Ovary (tissue), 9 donors: ENCODE measurements around the gene DDIT3. TPM values are rescaled to one million over a fixed set of nuclear protein-coding genes. Genes with fewer than 3 reads are reported as not detected.
"Not testable (repeated sequence)": the region's sequence is repeated elsewhere in the genome, so short reads cannot be mapped to it uniquely, and the experiment has no call there.

ENCODE experiments used
- DNase-seq, 5 donors: peaks; one replicate each; pipeline ENCODE4 v3.0.0-alpha.2; 2019 to 2020
- H3K27ac ChIP-seq, 2 donors: fragments of 200-600 bp; one replicate each; pipeline versions ENCODE4 v1.5.1 to v1.8.0; 2019 to 2022
- H3K27me3 ChIP-seq: fragments of 200-600 bp; one replicate; pipeline ENCODE4 v1.8.0; 2022
- H3K36me3 ChIP-seq: fragments of 200-600 bp; sonication (generic); one replicate; pipeline ENCODE4 v1.5.1; 2019
- H3K4me1 ChIP-seq: one replicate; pipeline ENCODE4 v1.8.1; 2013; ENCODE audit warnings: mild to moderate bottlenecking, moderate library complexity; ENCODE audit not compliant: insufficient read depth
- H3K4me3 ChIP-seq: fragments of 200-600 bp; sonication (generic); one replicate; pipeline ENCODE4 v1.5.1; 2017
- H3K9me3 ChIP-seq, 2 donors: fragments of 200-600 bp in 1 of 2; sonication (generic) in 1 of 2; one replicate each; pipeline versions ENCODE4 v1.5.1 to v1.8.1; 2013 to 2019; ENCODE audit warnings: mild to moderate bottlenecking in 1 of 2, moderate library complexity in 1 of 2
- CTCF ChIP-seq, 3 donors: fragments of 450-650 bp in 2 of 3; fragments of 200-600 bp in 1 of 3; IDR thresholded peaks; one replicate each; pipeline versions ENCODE4 v1.5.1 to v1.8.0; 2016 to 2022; ENCODE audit warnings: antibody characterized with exemption in 3 of 3, mild to moderate bottlenecking in 1 of 3
- EP300 ChIP-seq: sonication (generic); formaldehyde crosslinking; IDR thresholded peaks from one replicate; pipeline ENCODE4 v1.6.1; 2017; ENCODE audit warnings: antibody characterized with exemption
- POLR2A ChIP-seq: fragments of 450-650 bp; IDR thresholded peaks from one replicate; pipeline ENCODE4 v1.6.1; 2017; ENCODE audit warnings: antibody characterized with exemption, mild to moderate bottlenecking, moderate library complexity
- WGBS, 3 donors: extraction: QIAGEN DNeasy Blood & Tissue Kit in 1 of 3; methylation state at CpG; one replicate each; pipeline versions ENCODE4 v1.1.5 to v1.1.7; 2013 to 2017; 5-methylcytosine and 5-hydroxymethylcytosine counted together
- intact Hi-C, 4 donors: fragments of 100-400 bp; cut with DNase I; formaldehyde crosslinking; loops; one replicate each; pipeline versions ENCODE4 v1.11.0 to v1.15.1; 2022 to 2023
- polyA plus RNA-seq, 2 donors: library from polyadenylated mRNA; stranded (reverse); fragments of 200-250 nt in 1 of 2; fragments of 350-450 nt in 1 of 2; fragmentation: Illumina TruSeq in 1 of 2; extraction: RNeasy Lipid Tissue Mini Kit (QIAGEN cat#74804) in 1 of 2; gene quantifications; one replicate each; pipeline ENCODE4 v1.2.3, GENCODE V29; 2013 to 2014
- total RNA-seq, 7 donors: library from RNA; depleted of rRNA in 2 of 7; stranded (reverse); fragments of >200 nt in 2 of 7; fragmentation: NEBNext Ultra II Directional in 3 of 7; extraction: Animal tissue kit (Norgen Biotek cat#: 25700) in 3 of 7; gene quantifications; one replicate each; pipeline versions ENCODE4 v1.1.0 to v1.2.4, GENCODE V29; 2016 to 2023
- donor health status: DM: no; HTN: no; CAD: no; lungs with moderate emphysema.
- donor health status: DM: no; HTN: no; CAD: no.
- donor health status: Bipolar disorder and iron deficiency.
- donor health status: DM: yes; HTN: yes; CAD: no.
- donor health status: DM: no; HTN: no; CAD: no.
- donor health status: DM: yes; HTN: yes; CAD: no.

The DDIT3 gene
- total and polyA plus RNA-seq, 9 donors = 22.1 to 84.9 (median 29.3) TPM

- Histone ChIP-seq H3K4me1 (peaks cover 7% of the 10 kb centered on the region), H3K27ac (no peak overlapping the region), H3K36me3 (no peaks in the 10 kb centered on the region), H3K4me3 (no peak overlapping the region), H3K9me3 (no peaks in the 10 kb centered on the region), H3K27me3 (no peaks in the 10 kb centered on the region)
- 83 to 86% (median 86%) methylated on average over 11 of the region's 11 CpGs for WGBS, 3 donors
- intact Hi-C loops = no loop called here
- no peak for DNase-seq
- no peak for TF ChIP-seq EP300
- TF ChIP-seq CTCF (IDR thresholded peaks at IDR 0.05) = no peak
- TF ChIP-seq POLR2A = no peak
These were observed 3.6 kb downstream of the DDIT3 start for GRCh38 chr12:57516617-57517153.

- Histone ChIP-seq H3K4me1 (peaks cover 3% of the 10 kb centered on the region), H3K4me3 (no peak overlapping the region), H3K9me3 (no peaks in the 10 kb centered on the region), H3K36me3 (no peaks in the 10 kb centered on the region), H3K27ac (no peak overlapping the region), H3K27me3 (no peaks in the 10 kb centered on the region)
- no peak for TF ChIP-seq POLR2A
- no peak for TF ChIP-seq EP300
- TF ChIP-seq CTCF (IDR thresholded peaks at IDR 0.05) = no peak
- DNase-seq = no peak
- intact Hi-C loops = no loop called here
- WGBS, 3 donors = 80 to 85% (median 83%) methylated on average over 11 of the region's 11 CpGs
These were observed 4.3 kb downstream of the DDIT3 start for GRCh38 chr12:57515934-57516541.

- Histone ChIP-seq H3K36me3 (no peaks in the 10 kb centered on the region), H3K4me1 (peaks cover 2% of the 10 kb centered on the region), H3K9me3 (no peaks in the 10 kb centered on the region), H3K27ac (no peak overlapping the region), H3K27me3 (no peaks in the 10 kb centered on the region), H3K4me3 (no peak overlapping the region)
- 62 to 72% (median 63%) methylated on average over 3 of the region's 3 CpGs for WGBS, 3 donors
- DNase-seq = no peak
- intact Hi-C loops = no loop called here
- no peak for TF ChIP-seq CTCF (IDR thresholded peaks at IDR 0.05)
- TF ChIP-seq EP300 = no peak
- TF ChIP-seq POLR2A = no peak
These were observed 4.8 kb downstream of the DDIT3 start for GRCh38 chr12:57515408-57515933.

- no peak overlapping the region for H3K4me3 ChIP-seq
- intact Hi-C loops = no loop called here
- TF ChIP-seq POLR2A (no peak), EP300 (no peak), CTCF (IDR thresholded peaks at IDR 0.05) (no peak)
- DNase-seq = no peak
- H3K27ac ChIP-seq = no peak overlapping the region
- peaks cover 2% of the 10 kb centered on the region for H3K4me1 ChIP-seq
- 83 to 87% (median 87%) methylated on average over 9 of the region's 9 CpGs for WGBS, 3 donors
- no peaks in the 10 kb centered on the region for H3K27me3 ChIP-seq
- H3K9me3 ChIP-seq = no peaks in the 10 kb centered on the region
- no peaks in the 10 kb centered on the region for H3K36me3 ChIP-seq
These were observed 5.5 kb downstream of the DDIT3 start for GRCh38 chr12:57514720-57515407.

GRCh38 chr12:57514246-57514645 is 6.1 kb downstream of the DDIT3 start:
- H3K27ac ChIP-seq, H3K36me3 ChIP-seq: not testable (repeated sequence)
- WGBS, 3 donors = 86 to 90% (median 90%) methylated on average over 9 of the region's 9 CpGs

GRCh38 chr12:57513677-57514076 is 6.6 kb downstream of the DDIT3 start:
- H3K27ac ChIP-seq, H3K36me3 ChIP-seq, H3K9me3 ChIP-seq, H3K4me1 ChIP-seq, intact Hi-C loops, DNase-seq, H3K27me3 ChIP-seq, H3K4me3 ChIP-seq: not testable (repeated sequence)
- WGBS, 3 donors = 93 to 99% (median 95%) methylated on average over 6 of the region's 6 CpGs

More at GRCh38 chr12:57514246-57514645, 6.1 kb downstream of the DDIT3 start:
- H3K9me3 ChIP-seq, H3K4me3 ChIP-seq, DNase-seq, H3K27me3 ChIP-seq, intact Hi-C loops, H3K4me1 ChIP-seq: not testable (repeated sequence)
